Muscle of leg (tissue), 11 donors: ENCODE measurements around the gene MSH2. TPM values are rescaled to one million over a fixed set of nuclear protein-coding genes. Genes with fewer than 3 reads are reported as not detected.
"Not testable (repeated sequence)": the region's sequence is repeated elsewhere in the genome, so short reads cannot be mapped to it uniquely, and the experiment has no call there.

Experiments
- DNase-seq: peaks from one replicate; pipeline ENCODE4 v3.0.0; 2013
- H3K27ac ChIP-seq: one replicate; pipeline ENCODE4 v1.5.1; 2013; ENCODE audit warnings: mild to moderate bottlenecking, low read length, control low read depth
- H3K27me3 ChIP-seq: one replicate; pipeline ENCODE4 v1.6.1; 2013; ENCODE audit warnings: low read length; ENCODE audit not compliant: control insufficient read depth, insufficient read depth
- H3K36me3 ChIP-seq: one replicate; pipeline ENCODE4 v1.6.1; 2013; ENCODE audit warnings: low read length; ENCODE audit not compliant: control insufficient read depth, insufficient read depth
- H3K4me1 ChIP-seq: one replicate; pipeline ENCODE4 v1.6.1; 2013; ENCODE audit warnings: low read length; ENCODE audit not compliant: control insufficient read depth, insufficient read depth
- H3K4me3 ChIP-seq: one replicate; pipeline ENCODE4 v1.5.1; 2013; ENCODE audit warnings: low read length, control low read depth
- H3K9me3 ChIP-seq: replicated peaks from 2 replicates; pipeline ENCODE4 v1.6.1; 2013; ENCODE audit warnings: low read depth, low read length; ENCODE audit not compliant: control insufficient read depth
- WGBS: methylation state at CpG from one replicate; pipeline ENCODE4 v1.1.5; 2013; ENCODE audit warnings: missing lambda C conversion rate; ENCODE audit not compliant: insufficient coverage; 5-methylcytosine and 5-hydroxymethylcytosine counted together
- polyA plus RNA-seq, 8 donors: library from polyadenylated mRNA; unstranded; fragments of 120-200 nt; gene quantifications; one replicate each; pipeline versions ENCODE4 v1.2.1 to v1.2.3, GENCODE V29; 2013; ENCODE audit warnings: inconsistent platforms in 1 of 8, low replicate concordance in 1 of 8; ENCODE audit not compliant: insufficient read length in 8 of 8, insufficient read depth in 1 of 8
- total RNA-seq: library from RNA; stranded (reverse); fragments of 120-200 nt; gene quantifications from one replicate; pipeline ENCODE4 v1.2.4, GENCODE V29; 2013

The MSH2 gene
- total and polyA plus RNA-seq, 9 donors = 22.6 to 39.4 (median 28.7) TPM

DNA sequence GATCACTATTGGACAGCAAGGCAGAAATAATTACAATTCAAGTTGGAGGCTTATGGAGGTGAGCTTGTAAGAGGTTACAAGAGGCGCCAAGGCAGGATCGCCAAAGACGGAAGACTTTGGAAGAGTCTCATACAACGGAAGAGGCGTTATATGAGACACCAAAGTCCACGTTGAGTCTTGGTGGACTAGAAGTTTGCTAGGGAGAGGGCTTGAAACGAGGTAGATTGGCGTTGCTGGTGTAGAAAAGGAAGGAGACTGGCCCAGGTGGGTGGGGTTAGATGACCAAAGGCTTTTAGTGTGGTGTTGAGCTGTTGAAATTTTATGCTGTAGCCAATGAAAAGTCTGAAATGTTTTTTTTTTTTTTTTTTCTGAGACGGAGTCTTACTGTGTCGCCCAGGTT is 1.4 kb downstream of the MSH2 start:
- Histone ChIP-seq H3K4me3 (peak overlapping the region; percentile 91), H3K27ac (no peak overlapping the region), H3K36me3 (peaks cover 4% of the 10 kb centered on the region), H3K4me1 (peaks cover 13% of the 10 kb centered on the region), H3K27me3 (no peaks in the 10 kb centered on the region), H3K9me3 (no peaks in the 10 kb centered on the region)
- WGBS = 78% methylated on average over 8 of the region's 10 CpGs
- DNase-seq = no peak

GRCh38 chr2:47405757-47406156 is 2.8 kb downstream of the MSH2 start:
- WGBS = 100% methylated on average over 1 of the region's 2 CpGs
- DNase-seq = no peak
- Histone ChIP-seq H3K36me3 (peaks cover 8% of the 10 kb centered on the region), H3K9me3 (no peaks in the 10 kb centered on the region), H3K27me3 (no peaks in the 10 kb centered on the region), H3K4me1 (peaks cover 13% of the 10 kb centered on the region), H3K4me3 (no peak overlapping the region), H3K27ac (no peak overlapping the region)

DNA sequence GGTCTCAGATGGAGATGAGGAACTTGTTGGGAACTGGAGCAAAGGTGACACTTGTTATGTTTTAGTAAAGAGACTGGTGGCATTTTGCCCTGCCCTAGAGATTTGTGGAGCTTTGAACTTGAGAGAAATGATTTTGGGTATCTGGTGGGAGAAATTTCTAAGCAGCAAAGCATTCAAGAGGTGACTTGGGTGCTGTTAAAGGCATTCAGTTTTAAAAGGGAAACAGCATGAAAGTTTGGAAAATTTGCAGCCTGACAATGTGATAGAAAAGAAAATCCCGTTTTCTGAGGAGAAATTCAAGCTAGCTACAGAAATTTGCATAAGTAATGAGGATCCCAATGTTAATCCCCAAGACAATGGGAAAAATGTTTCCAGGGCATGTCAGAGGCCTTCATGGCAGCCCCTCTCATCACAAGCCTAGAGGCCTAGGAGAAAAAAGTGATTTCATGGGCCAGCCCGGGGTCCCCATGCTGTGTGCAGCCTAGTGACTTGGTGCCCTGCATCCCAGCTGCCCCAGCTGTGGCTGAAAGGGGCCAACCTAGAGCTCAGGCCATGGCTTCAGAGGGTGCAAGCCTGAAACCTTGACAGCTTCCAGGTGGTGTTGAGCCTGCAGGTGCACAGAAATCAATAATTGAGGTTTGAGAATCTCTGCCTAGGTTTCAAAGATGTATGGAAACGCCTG is 3.8 kb downstream of the MSH2 start:
- 100% methylated on average over 2 of the region's 3 CpGs for WGBS
- H3K9me3 ChIP-seq = not testable (repeated sequence)

DNA sequence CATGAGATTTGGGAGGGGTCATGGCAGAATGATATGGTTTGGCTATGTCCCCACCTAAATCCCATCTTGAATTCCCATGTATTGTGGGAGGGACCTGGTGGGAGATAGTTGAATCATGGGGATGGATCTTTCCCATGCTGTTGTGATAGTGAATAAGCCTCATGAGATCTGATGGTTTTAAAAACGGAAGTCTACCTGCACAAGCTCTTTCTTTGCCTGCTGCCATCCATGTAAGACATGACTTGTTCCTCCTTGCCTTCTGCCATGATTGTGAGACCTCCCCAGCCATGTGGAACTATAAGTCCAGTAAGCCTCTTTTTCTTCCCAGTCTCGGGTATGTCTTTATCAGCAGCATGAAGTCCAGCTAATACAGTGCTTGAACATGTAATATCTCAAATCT is 5.0 kb downstream of the MSH2 start:
- peaks cover 15% of the 10 kb centered on the region for H3K36me3 ChIP-seq
- H3K27me3 ChIP-seq, DNase-seq, H3K27ac ChIP-seq, H3K9me3 ChIP-seq, H3K4me3 ChIP-seq, H3K4me1 ChIP-seq: not testable (repeated sequence)
- no CpG with 5 or more reads among the region's 2 CpGs for WGBS

More for the DNA sequence above, 3.8 kb downstream of the MSH2 start:
- not testable (repeated sequence) for H3K27me3 ChIP-seq, DNase-seq, H3K27ac ChIP-seq, H3K4me3 ChIP-seq
- H3K36me3 ChIP-seq = peaks cover 13% of the 10 kb centered on the region
- H3K4me1 ChIP-seq = peaks cover 13% of the 10 kb centered on the region

- 87% methylated on average over 5 of the region's 7 CpGs for WGBS
- no peak for DNase-seq
- peaks cover 35% of the 10 kb centered on the region for H3K36me3 ChIP-seq
These were observed 11.9 kb downstream of the MSH2 start for GRCh38 chr2:47414682-47415458.

GRCh38 chr2:47420214-47420613 is 17.3 kb downstream of the MSH2 start:
- Histone ChIP-seq H3K36me3 (peaks cover 18% of the 10 kb centered on the region), H3K27ac (no peak overlapping the region), H3K4me1 (no peaks in the 10 kb centered on the region), H3K4me3 (no peak overlapping the region), H3K9me3 (no peaks in the 10 kb centered on the region), H3K27me3 (no peaks in the 10 kb centered on the region)
- DNase-seq = no peak
- 100% methylated on average over 1 of the region's 2 CpGs for WGBS

More at GRCh38 chr2:47414682-47415458, 11.9 kb downstream of the MSH2 start:
- no peak overlapping the region for H3K4me3 ChIP-seq
- H3K27me3 ChIP-seq = no peaks in the 10 kb centered on the region
- no peak overlapping the region for H3K27ac ChIP-seq
- H3K9me3 ChIP-seq = no peaks in the 10 kb centered on the region
- H3K4me1 ChIP-seq = no peaks in the 10 kb centered on the region

GRCh38 chr2:47420683-47421082 is 17.7 kb downstream of the MSH2 start:
- peaks cover 14% of the 10 kb centered on the region for H3K36me3 ChIP-seq
- H3K4me1 ChIP-seq, H3K27me3 ChIP-seq, H3K4me3 ChIP-seq, DNase-seq, H3K9me3 ChIP-seq, H3K27ac ChIP-seq: not testable (repeated sequence)
- 98% methylated on average over 8 of the region's 10 CpGs for whole genome bisulfite sequencing

DNA sequence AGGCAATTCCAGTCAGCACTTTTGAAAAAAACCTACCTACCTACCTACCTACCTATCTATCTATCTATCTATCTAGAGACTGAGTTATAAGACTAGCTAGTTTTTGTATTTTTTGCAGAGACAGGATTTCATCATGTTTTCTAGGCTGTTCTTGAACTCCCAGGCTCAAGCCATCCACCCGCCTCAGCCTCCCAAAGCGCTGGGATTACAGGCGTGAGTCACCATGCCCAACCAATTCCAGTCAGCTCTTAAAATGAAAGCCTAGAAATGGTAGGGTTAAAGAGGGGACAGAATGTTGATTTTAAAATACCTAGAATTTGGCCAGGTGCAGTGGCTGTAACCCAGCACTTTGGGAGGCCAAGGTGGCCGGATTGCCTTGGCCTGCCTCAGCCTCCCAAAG is 19.1 kb downstream of the MSH2 start:
- Histone ChIP-seq H3K36me3 (peaks cover 12% of the 10 kb centered on the region), H3K4me3 (no peak overlapping the region), H3K27me3 (no peaks in the 10 kb centered on the region), H3K27ac (no peak overlapping the region), H3K9me3 (no peaks in the 10 kb centered on the region), H3K4me1 (no peaks in the 10 kb centered on the region)
- DNase-seq = no peak
- 100% methylated on average over 2 of the region's 4 CpGs for WGBS

- H3K9me3 ChIP-seq = no peaks in the 10 kb centered on the region
- H3K4me1 ChIP-seq = no peaks in the 10 kb centered on the region
- DNase-seq = no peak
- no peak overlapping the region for H3K4me3 ChIP-seq
- no peaks in the 10 kb centered on the region for H3K27me3 ChIP-seq
- peaks cover 9% of the 10 kb centered on the region for H3K36me3 ChIP-seq
- 67% methylated on average over 1 of the region's 2 CpGs for WGBS
- no peak overlapping the region for H3K27ac ChIP-seq
These were observed 19.6 kb downstream of the MSH2 start for GRCh38 chr2:47422560-47422959.

DNA sequence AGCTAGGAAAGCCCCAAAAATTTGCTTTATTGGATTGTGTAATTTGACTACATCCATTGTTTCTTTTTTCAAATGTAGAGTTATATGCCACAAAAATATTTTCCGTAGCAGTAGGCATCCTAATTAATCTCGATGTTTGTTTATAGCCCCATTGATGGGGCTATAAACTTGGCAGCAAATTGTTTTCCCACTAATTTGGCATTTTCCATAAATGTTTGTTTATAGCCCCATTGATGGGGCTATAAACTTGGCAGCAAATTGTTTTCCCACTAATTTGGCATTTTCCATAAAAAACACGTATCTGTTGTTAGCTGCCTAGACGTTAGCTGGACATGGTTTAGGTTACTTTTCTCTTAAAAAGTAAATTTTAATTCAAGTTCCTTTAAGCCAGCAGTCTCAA is 23.8 kb downstream of the MSH2 start:
- no peaks in the 10 kb centered on the region for H3K4me1 ChIP-seq
- no peak for DNase-seq
- no peak overlapping the region for H3K27ac ChIP-seq
- H3K4me3 ChIP-seq = no peak overlapping the region
- H3K36me3 ChIP-seq = peaks cover 25% of the 10 kb centered on the region
- H3K27me3 ChIP-seq = no peaks in the 10 kb centered on the region
- WGBS = no CpG with 5 or more reads among the region's 4 CpGs
- H3K9me3 ChIP-seq = no peaks in the 10 kb centered on the region
